ENCODE results near the gene SLC7A14.

SLC7A14 gene

GRCh38 chr3:170443457-170443856 lies 142.4 kb downstream of the SLC7A14 start:
- no peaks in the 10 kb centered on the region for H3K79me2 ChIP-seq (ENCODE audit: insufficient read depth, low read length)
- H3K4me3 ChIP-seq (ENCODE audit: insufficient read depth, low read length, poor library complexity, severe bottlenecking), result no peak overlapping the region
- H3K9me2 ChIP-seq (replicated peaks; ENCODE audit: insufficient read depth, low read length), result no peaks in the 10 kb centered on the region
- no peaks in the 10 kb centered on the region for H3K27me3 ChIP-seq (ENCODE audit: low read length)
- H3K9ac ChIP-seq (ENCODE audit: low read length), result no peak overlapping the region
- no peaks in the 10 kb centered on the region for H3F3A ChIP-seq (ENCODE audit: insufficient read depth)
- H3K36me3 ChIP-seq (ENCODE audit: low read length), result no peaks in the 10 kb centered on the region
- H2AFZ ChIP-seq (ENCODE audit: low read depth, low read length, severe bottlenecking), result no peak overlapping the region
- H3K27ac ChIP-seq (ENCODE audit: low read depth, low read length), result no peak overlapping the region
- TF ChIP-seq EZH2phosphoT487 (conservative IDR thresholded peaks at IDR 0.05; ENCODE audit: low read length), result no peak
- no peaks in the 10 kb centered on the region for H4K20me1 ChIP-seq (ENCODE audit: low read depth, low read length)
- no peaks in the 10 kb centered on the region for H3K9me3 ChIP-seq (ENCODE audit: insufficient read depth, low read length)
- no peak overlapping the region for H3K4me2 ChIP-seq (ENCODE audit: low read depth, low read length, poor library complexity, severe bottlenecking)

- H3K9me2 ChIP-seq (replicated peaks; ENCODE audit: insufficient read depth, low read length), result no peaks in the 10 kb centered on the region
- no peaks in the 10 kb centered on the region for H3K36me3 ChIP-seq (ENCODE audit: low read length)
- no peak overlapping the region for H3K4me3 ChIP-seq (ENCODE audit: insufficient read depth, low read length, poor library complexity, severe bottlenecking)
- no peaks in the 10 kb centered on the region for H3F3A ChIP-seq (ENCODE audit: insufficient read depth)
- no peak overlapping the region for H2AFZ ChIP-seq (ENCODE audit: low read depth, low read length, severe bottlenecking)
- no peak overlapping the region for H3K27ac ChIP-seq (ENCODE audit: low read depth, low read length)
- H3K4me2 ChIP-seq (ENCODE audit: low read depth, low read length, poor library complexity, severe bottlenecking), result no peak overlapping the region
- H3K9ac ChIP-seq (ENCODE audit: low read length), result no peak overlapping the region
- H4K20me1 ChIP-seq (ENCODE audit: low read depth, low read length), result no peaks in the 10 kb centered on the region
- no peaks in the 10 kb centered on the region for H3K27me3 ChIP-seq (ENCODE audit: low read length)
- H3K79me2 ChIP-seq (ENCODE audit: insufficient read depth, low read length), result no peaks in the 10 kb centered on the region
- no peaks in the 10 kb centered on the region for H3K9me3 ChIP-seq (ENCODE audit: insufficient read depth, low read length)
- no peak for TF ChIP-seq EZH2phosphoT487 (conservative IDR thresholded peaks at IDR 0.05; ENCODE audit: low read length)
- TF ChIP-seq CTCF (IDR thresholded peaks at IDR 0.05; ENCODE audit: insufficient read depth, low read length, poor library complexity, severe bottlenecking), result no peak
These were observed 142.9 kb downstream of the SLC7A14 start for GRCh38 chr3:170442947-170443346.

GRCh38 chr3:170441412-170441811 lies 144.5 kb downstream of the SLC7A14 start:
- no peaks in the 10 kb centered on the region for H3F3A ChIP-seq (ENCODE audit: insufficient read depth)
- H3K36me3 ChIP-seq (ENCODE audit: low read length), result no peaks in the 10 kb centered on the region
- no peaks in the 10 kb centered on the region for H3K9me3 ChIP-seq (ENCODE audit: insufficient read depth, low read length)
- H2AFZ ChIP-seq (ENCODE audit: low read depth, low read length, severe bottlenecking), result no peak overlapping the region
- no peaks in the 10 kb centered on the region for H3K27me3 ChIP-seq (ENCODE audit: low read length)
- no peaks in the 10 kb centered on the region for H3K9me2 ChIP-seq (replicated peaks; ENCODE audit: insufficient read depth, low read length)
- no peaks in the 10 kb centered on the region for H4K20me1 ChIP-seq (ENCODE audit: low read depth, low read length)
- H3K9ac ChIP-seq (ENCODE audit: low read length), result no peak overlapping the region
- H3K27ac ChIP-seq (ENCODE audit: low read depth, low read length), result no peak overlapping the region
- H3K79me2 ChIP-seq (ENCODE audit: insufficient read depth, low read length), result no peaks in the 10 kb centered on the region
- TF ChIP-seq CTCF (IDR thresholded peaks at IDR 0.05; ENCODE audit: insufficient read depth, low read length, poor library complexity, severe bottlenecking) (no peak), EZH2phosphoT487 (conservative IDR thresholded peaks at IDR 0.05; ENCODE audit: low read length) (no peak)
- H3K4me2 ChIP-seq (ENCODE audit: low read depth, low read length, poor library complexity, severe bottlenecking), result no peak overlapping the region
- H3K4me3 ChIP-seq (ENCODE audit: insufficient read depth, low read length, poor library complexity, severe bottlenecking), result no peak overlapping the region

- no peak overlapping the region for H3K27ac ChIP-seq (ENCODE audit: low read depth, low read length)
- no peaks in the 10 kb centered on the region for H3K9me3 ChIP-seq (ENCODE audit: insufficient read depth, low read length)
- no peak overlapping the region for H3K4me3 ChIP-seq (ENCODE audit: insufficient read depth, low read length, poor library complexity, severe bottlenecking)
- no peak overlapping the region for H2AFZ ChIP-seq (ENCODE audit: low read depth, low read length, severe bottlenecking)
- no peaks in the 10 kb centered on the region for H3K27me3 ChIP-seq (ENCODE audit: low read length)
- no peaks in the 10 kb centered on the region for H3K36me3 ChIP-seq (ENCODE audit: low read length)
- no peaks in the 10 kb centered on the region for H3K79me2 ChIP-seq (ENCODE audit: insufficient read depth, low read length)
- TF ChIP-seq EZH2phosphoT487 (conservative IDR thresholded peaks at IDR 0.05; ENCODE audit: low read length), result no peak
- no peak for TF ChIP-seq CTCF (IDR thresholded peaks at IDR 0.05; ENCODE audit: insufficient read depth, low read length, poor library complexity, severe bottlenecking)
- H3K9ac ChIP-seq (ENCODE audit: low read length), result no peak overlapping the region
- no peaks in the 10 kb centered on the region for H4K20me1 ChIP-seq (ENCODE audit: low read depth, low read length)
- H3K9me2 ChIP-seq (replicated peaks; ENCODE audit: insufficient read depth, low read length), result no peaks in the 10 kb centered on the region
- no peak overlapping the region for H3K4me2 ChIP-seq (ENCODE audit: low read depth, low read length, poor library complexity, severe bottlenecking)
- H3F3A ChIP-seq (ENCODE audit: insufficient read depth), result no peaks in the 10 kb centered on the region
These were observed 145.5 kb downstream of the SLC7A14 start for GRCh38 chr3:170440344-170440743.
